Endothelial cell (in vitro differentiated cells): ENCODE results near the gene HNRNPUL1. TPM values are rescaled to one million over a fixed set of nuclear protein-coding genes. Genes with fewer than 3 reads are reported as not detected.

Experiments
- DNase-seq: peaks from one replicate; pipeline ENCODE4 v3.0.0; 2021; ENCODE audit warnings: low spot score
- H3K27ac Mint-ChIP-seq: one replicate; pipeline ENCODE4 v1.8.0; 2021; ENCODE audit warnings: mixed read lengths, inconsistent platforms; ENCODE audit not compliant: unreplicated experiment
- H3K27me3 Mint-ChIP-seq: one replicate; pipeline ENCODE4 v1.8.0; 2021; ENCODE audit warnings: mild to moderate bottlenecking, moderate library complexity, mixed read lengths, inconsistent platforms; ENCODE audit not compliant: unreplicated experiment
- H3K36me3 Mint-ChIP-seq: one replicate; pipeline ENCODE4 v1.8.0; 2021; ENCODE audit warnings: mild to moderate bottlenecking, low read depth, mixed read lengths, inconsistent platforms; ENCODE audit not compliant: unreplicated experiment
- H3K4me1 Mint-ChIP-seq: one replicate; pipeline ENCODE4 v1.8.0; 2021; ENCODE audit warnings: mild to moderate bottlenecking, mixed read lengths, inconsistent platforms; ENCODE audit not compliant: unreplicated experiment
- H3K4me3 Mint-ChIP-seq: one replicate; pipeline ENCODE4 v1.8.0; 2021; ENCODE audit warnings: mild to moderate bottlenecking, mixed read lengths, inconsistent platforms; ENCODE audit not compliant: unreplicated experiment
- H3K9me3 Mint-ChIP-seq: one replicate; pipeline ENCODE4 v1.8.0; 2021; ENCODE audit warnings: mixed read lengths, inconsistent platforms; ENCODE audit not compliant: unreplicated experiment
- CTCF ChIP-seq: fragments of 200-600 bp; sonication (generic); IDR thresholded peaks from one replicate; pipeline ENCODE4 v1.5.0; 2021; ENCODE audit warnings: antibody characterized with exemption; ENCODE audit not compliant: unreplicated experiment
- total RNA-seq: library from RNA; stranded (reverse); fragmentation: NEBNext Ultra II Directional; extraction: Animal tissue kit (Norgen Biotek cat#: 25700); gene quantifications from one replicate; pipeline ENCODE4 v1.2.1, GENCODE V29; 2021; ENCODE audit not compliant: unreplicated experiment

HNRNPUL1 gene
- total RNA-seq, 1 donor from 2014 or later: 259 TPM

DNA sequence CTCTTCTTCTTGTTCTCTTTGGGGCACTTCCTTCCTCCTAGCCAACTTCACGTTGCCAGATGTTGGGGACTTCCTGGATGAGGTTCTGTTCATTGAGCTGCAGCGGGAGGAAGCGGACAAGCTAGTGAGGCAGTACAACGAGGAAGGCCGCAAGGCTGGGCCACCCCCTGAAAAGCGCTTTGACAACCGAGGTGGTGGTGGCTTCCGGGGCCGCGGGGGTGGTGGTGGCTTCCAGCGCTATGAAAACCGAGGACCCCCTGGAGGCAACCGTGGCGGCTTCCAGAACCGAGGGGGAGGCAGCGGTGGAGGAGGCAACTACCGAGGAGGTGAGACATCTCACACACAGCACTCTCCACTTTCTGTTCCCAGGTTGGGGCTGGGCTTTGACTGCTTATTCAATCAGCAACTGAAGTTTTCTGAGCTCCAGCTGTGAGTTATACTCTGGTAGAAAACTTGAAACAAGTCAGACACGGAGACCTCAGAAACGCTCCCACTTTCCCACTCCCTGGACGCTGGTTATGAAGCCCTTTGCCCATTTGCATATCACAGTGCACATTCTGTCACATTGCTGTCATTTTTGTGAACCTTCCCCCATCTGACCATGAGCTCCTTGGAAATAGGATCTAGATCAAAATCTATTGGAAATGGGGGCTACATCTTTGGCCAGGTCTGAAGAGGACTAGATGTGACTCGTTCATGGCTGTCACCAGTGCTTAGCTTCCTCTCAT is 38.6 kb downstream of the HNRNPUL1 start:
- Mint-ChIP-seq H3K27me3 (peaks cover 2% of the 10 kb centered on the region), H3K4me3 (peak overlapping the region; percentile 82), H3K4me1 (peaks cover 57% of the 10 kb centered on the region), H3K36me3 (peaks cover 69% of the 10 kb centered on the region), H3K27ac (peak overlapping the region; percentile 92), H3K9me3 (no peaks in the 10 kb centered on the region)
- no peak for TF ChIP-seq CTCF
- no peak for DNase-seq

- H3K4me3 Mint-ChIP-seq: no peak overlapping the region
- H3K27me3 Mint-ChIP-seq: peaks cover 7% of the 10 kb centered on the region
- no peak for DNase-seq
- no peaks in the 10 kb centered on the region for H3K9me3 Mint-ChIP-seq
- H3K4me1 Mint-ChIP-seq: peaks cover 63% of the 10 kb centered on the region
- H3K27ac Mint-ChIP-seq: peak overlapping the region; percentile 89
- peaks cover 65% of the 10 kb centered on the region for H3K36me3 Mint-ChIP-seq
- TF ChIP-seq CTCF: no peak
Measured at GRCh38 chr19:41303954-41304353, 39.8 kb downstream of the HNRNPUL1 start.

GRCh38 chr19:41304706-41305483 is 40.7 kb downstream of the HNRNPUL1 start:
- Mint-ChIP-seq H3K36me3 (peaks cover 59% of the 10 kb centered on the region), H3K27ac (no peak overlapping the region), H3K9me3 (no peaks in the 10 kb centered on the region), H3K4me1 (peaks cover 62% of the 10 kb centered on the region), H3K4me3 (no peak overlapping the region), H3K27me3 (peaks cover 7% of the 10 kb centered on the region)
- no peak for DNase-seq
- no peak for TF ChIP-seq CTCF

- Mint-ChIP-seq H3K27me3 (peaks cover 16% of the 10 kb centered on the region), H3K27ac (peak overlapping the region; percentile 87), H3K9me3 (no peaks in the 10 kb centered on the region), H3K4me3 (no peak overlapping the region), H3K36me3 (peaks cover 55% of the 10 kb centered on the region), H3K4me1 (peaks cover 59% of the 10 kb centered on the region)
- no peak for DNase-seq
- TF ChIP-seq CTCF: no peak
Measured at GRCh38 chr19:41305927-41306793, 42.0 kb downstream of the HNRNPUL1 start.
